Measurements from ENCODE around the gene MAP3K5.

Gene MAP3K5

DNA sequence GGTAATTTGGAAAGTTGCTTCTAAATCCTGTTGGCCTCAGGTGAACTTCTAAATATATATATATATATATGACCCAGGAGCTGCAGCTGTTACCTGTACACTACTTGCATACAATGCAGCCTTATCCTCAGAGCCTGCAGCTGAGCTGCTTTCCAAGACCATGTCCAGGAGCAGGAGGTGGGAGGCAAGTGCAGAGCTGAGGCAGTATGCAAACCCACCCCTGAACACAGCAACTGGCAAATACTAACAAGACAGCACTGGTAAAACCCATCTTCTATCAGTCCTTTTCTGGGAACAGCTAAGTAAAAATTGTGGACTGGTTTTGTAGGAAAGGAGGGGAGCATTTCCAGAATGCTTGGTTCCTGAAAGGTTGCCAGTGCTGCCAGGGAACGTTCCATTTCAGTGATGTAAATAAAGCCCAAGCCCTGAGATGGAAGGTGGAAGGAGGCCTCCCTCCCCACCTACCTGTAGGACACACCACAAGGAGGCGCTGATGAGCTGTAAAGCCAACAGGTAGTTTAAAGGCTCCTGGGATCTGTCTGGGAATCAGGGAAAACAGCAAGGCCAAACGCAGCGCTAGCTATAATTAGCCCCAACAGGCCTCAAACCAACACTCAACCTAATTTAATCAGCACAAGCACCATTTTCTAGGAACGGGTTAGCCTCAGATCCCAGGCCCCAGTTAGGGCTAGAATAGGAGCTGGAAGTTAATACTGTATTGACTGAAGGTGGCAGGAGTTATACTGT, 148.3 kb downstream of the MAP3K5 start:
- peak; percentile 78 for DNase-seq (ENCODE audit: low read depth)
- H3K4me3 ChIP-seq (ENCODE audit: low read depth, low read length): no peak overlapping the region
- TF ChIP-seq, protein P1, sequence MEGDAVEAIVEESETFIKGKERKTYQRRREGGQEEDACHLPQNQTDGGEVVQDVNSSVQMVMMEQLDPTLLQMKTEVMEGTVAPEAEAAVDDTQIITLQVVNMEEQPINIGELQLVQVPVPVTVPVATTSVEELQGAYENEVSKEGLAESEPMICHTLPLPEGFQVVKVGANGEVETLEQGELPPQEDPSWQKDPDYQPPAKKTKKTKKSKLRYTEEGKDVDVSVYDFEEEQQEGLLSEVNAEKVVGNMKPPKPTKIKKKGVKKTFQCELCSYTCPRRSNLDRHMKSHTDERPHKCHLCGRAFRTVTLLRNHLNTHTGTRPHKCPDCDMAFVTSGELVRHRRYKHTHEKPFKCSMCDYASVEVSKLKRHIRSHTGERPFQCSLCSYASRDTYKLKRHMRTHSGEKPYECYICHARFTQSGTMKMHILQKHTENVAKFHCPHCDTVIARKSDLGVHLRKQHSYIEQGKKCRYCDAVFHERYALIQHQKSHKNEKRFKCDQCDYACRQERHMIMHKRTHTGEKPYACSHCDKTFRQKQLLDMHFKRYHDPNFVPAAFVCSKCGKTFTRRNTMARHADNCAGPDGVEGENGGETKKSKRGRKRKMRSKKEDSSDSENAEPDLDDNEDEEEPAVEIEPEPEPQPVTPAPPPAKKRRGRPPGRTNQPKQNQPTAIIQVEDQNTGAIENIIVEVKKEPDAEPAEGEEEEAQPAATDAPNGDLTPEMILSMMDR (IDR thresholded peaks at IDR 0.05; ENCODE audit: insufficient read depth, low read depth, low read length, missing control alignments): peak; percentile 84

DNA sequence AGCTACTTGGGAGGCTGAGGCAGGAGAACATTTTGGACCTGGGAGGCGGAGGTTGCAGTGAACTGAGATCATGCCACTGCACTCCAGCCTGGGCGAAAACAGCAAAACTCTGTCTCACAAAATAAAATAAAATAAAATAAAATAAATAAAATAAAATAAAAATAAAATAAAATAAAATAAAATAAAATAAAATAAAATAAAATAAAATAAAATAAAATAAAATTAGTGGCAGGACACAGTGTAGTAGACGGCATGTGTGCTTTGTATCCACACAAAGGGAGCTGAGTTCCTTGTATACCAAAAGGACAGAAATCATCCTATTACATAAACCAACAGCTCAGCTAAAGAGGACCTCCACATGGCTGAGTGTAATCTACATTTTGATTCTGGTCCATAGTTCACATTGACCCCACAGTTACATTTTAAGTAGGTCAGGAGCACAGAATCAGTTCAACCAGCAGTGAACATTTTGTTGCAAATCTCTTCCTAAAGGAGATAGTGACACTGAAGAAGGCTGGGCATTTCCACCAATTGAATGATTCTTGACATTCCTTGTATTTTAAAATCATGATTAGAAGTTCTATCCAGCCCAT, 150.3 kb downstream of the MAP3K5 start:
- DNase-seq (ENCODE audit: low read depth): no peak
- TF ChIP-seq, protein P1 (IDR thresholded peaks at IDR 0.05; ENCODE audit: insufficient read depth, low read depth, low read length, missing control alignments): no peak
- H3K4me3 ChIP-seq (ENCODE audit: low read depth, low read length): no peak overlapping the region

DNA sequence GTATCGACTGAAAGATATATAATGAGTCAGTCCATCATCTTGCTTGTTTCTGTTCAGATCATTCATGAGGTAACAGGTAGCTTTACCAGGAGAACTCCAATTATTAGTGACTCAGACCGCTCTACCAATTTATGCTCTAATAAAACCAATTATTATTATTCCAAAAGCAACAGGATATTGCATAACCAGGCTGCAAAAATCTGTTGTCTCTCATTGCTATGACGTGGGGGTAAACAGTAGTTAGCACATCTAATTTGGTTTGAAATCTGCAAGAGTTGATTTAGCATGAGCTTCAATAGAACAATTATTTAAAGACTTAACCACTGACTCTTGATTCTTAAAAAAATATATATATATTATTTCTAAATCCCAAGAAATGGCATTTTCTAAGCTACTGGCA, 151.1 kb downstream of the MAP3K5 start:
- TF ChIP-seq, protein P1 (IDR thresholded peaks at IDR 0.05; ENCODE audit: insufficient read depth, low read depth, low read length, missing control alignments): no peak

DNA sequence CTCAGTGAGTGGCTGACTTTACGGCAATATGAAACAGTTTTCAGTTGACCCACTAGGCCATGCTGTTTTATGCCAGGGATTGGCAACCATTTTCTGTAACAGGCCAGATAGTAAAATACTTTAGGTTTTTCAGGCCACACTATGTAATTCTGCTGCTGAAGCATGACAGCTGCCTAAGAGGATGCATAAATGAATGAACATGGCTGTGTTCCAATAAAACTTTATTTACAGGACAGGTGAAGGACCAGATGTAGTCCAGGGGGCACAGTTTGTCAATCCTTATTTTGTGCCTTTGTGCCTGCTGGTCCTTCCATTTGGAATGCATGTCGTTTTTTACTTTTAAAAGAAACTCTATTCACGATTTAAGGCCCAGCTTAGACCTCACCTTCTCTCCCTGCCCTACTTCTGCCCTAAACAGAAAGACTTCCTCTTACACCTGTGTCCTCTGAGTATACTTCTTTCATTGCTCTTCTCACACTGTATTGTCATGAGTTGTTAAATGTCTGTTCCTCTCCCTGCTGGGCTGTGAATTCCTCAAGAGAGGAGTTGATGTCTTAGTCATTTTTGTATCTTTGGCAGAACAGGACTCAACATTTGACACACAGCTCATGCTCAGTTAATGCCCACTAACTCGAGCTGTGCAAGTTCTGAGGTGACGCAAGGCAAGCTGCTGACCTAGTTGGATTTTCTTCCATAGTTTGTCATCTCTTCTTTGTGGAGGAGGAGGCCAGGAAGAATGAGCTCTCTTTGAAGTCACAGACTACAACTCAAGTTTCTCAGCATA, 152.0 kb downstream of the MAP3K5 start:
- H3K4me3 ChIP-seq (ENCODE audit: low read depth, low read length): no peak overlapping the region
- TF ChIP-seq, protein P1 (IDR thresholded peaks at IDR 0.05; ENCODE audit: insufficient read depth, low read depth, low read length, missing control alignments): no peak
- DNase-seq (ENCODE audit: low read depth): no peak

More for the DNA sequence above, 151.1 kb downstream of the MAP3K5 start:
- DNase-seq (ENCODE audit: low read depth): no peak
- no peak overlapping the region for H3K4me3 ChIP-seq (ENCODE audit: low read depth, low read length)

DNA sequence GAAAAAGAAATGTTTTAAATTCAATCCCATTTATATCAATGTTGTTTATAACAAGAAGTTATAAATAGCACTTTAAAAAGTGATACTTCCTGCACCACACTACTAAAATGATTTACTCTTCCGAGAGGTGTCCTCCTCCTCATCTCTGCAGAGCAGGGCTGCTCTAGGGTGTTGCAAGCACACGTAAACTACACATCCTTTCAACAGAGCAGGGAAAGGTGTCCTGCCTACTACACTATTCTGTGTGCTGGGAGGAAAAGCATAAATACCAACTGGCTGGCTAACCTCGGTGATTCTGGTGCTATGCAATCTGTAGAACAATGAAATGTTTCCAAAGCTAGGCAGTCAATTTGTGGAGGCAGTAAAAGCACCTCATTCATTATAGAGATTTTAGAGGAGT, 152.6 kb downstream of the MAP3K5 start:
- H3K4me3 ChIP-seq (ENCODE audit: low read depth, low read length): no peak overlapping the region
- TF ChIP-seq, protein P1 (IDR thresholded peaks at IDR 0.05; ENCODE audit: insufficient read depth, low read depth, low read length, missing control alignments): no peak
- DNase-seq (ENCODE audit: low read depth): no peak

DNA sequence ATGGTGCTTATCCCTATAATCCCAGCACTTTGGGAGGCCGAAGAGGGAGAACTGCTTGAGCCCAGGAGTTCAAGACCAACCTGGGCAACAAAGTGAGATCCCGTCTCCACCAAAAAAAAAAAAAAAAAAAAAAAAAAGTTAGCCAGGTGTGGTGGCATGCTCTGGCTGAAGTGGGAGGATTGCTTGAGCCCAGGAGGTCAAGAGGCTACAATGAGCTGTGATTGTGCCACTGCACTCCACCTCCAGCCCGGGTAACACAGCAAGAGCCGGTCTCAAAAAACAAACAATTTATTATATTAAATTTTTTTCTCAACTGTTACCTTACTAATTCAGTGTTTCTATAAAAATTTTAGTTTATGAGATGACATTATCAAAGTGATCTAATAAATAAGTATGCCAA, 156.7 kb downstream of the MAP3K5 start:
- TF ChIP-seq, protein P1 (IDR thresholded peaks at IDR 0.05; ENCODE audit: insufficient read depth, low read depth, low read length, missing control alignments): no peak
- H3K4me3 ChIP-seq (ENCODE audit: low read depth, low read length): no peak overlapping the region
- DNase-seq (ENCODE audit: low read depth): no peak
